A549 treated with dexamethasone at 1 μM for 4 hours (cell line): ENCODE data around the gene ZNF664. TPM values are rescaled to one million over a fixed set of nuclear protein-coding genes. Genes with fewer than 3 reads are reported as not detected.

Experiments used
- total RNA-seq: library from RNA; stranded (reverse); fragments of 200-300 nt; extraction: Qiagen RNA extraction; gene quantifications from 5 replicates; pipeline ENCODE4 v1.2.3, GENCODE V29; 2022

ZNF664 gene
- 54.5 to 70.1 TPM (median 65.4 TPM) in 5 replicates for total RNA-seq

GRCh38 chr12:123972457-123973401, at the start of gene ZNF664, which contains the start of gene CCDC92:
Gene ZNF664 (plus strand): TSS chr12:123973215. CDS start chr12:124012145, 38,930 bp downstream.
Gene CCDC92 (minus strand): TSS chr12:123972831. CDS start chr12:123944305, 28,526 bp downstream.

Other genes with a start within 250 kb of the ZNF664 start
- 0.18 to 0.38 TPM (median 0.29 TPM) in 5 replicates for gene DNAH10, start 210.9 kb upstream of the ZNF664 start, total RNA-seq
- 19.3 to 30.8 TPM (median 27.7 TPM) in 5 replicates for gene CCDC92, start 384 bp upstream of the ZNF664 start, total RNA-seq